H4 (cell line): ENCODE data around the gene POLE. TPM values are rescaled to one million over a fixed set of nuclear protein-coding genes. Genes with fewer than 3 reads are reported as not detected.
A peak's percentile ranks its signal among the peaks of the same experiment; 100 is the strongest.

ENCODE experiments used
- DNase-seq: peaks from one replicate; pipeline ENCODE4 v3.0.0-alpha.2; 2015; ENCODE audit warnings: low spot score
- total RNA-seq: library from RNA; depleted of rRNA; stranded (reverse); fragments of >200 nt; shearing (Covaris generic); gene quantifications from 2 replicates; pipeline ENCODE4 v1.2.3, GENCODE V29; 2014; rRNA removed

Gene POLE, protein sequence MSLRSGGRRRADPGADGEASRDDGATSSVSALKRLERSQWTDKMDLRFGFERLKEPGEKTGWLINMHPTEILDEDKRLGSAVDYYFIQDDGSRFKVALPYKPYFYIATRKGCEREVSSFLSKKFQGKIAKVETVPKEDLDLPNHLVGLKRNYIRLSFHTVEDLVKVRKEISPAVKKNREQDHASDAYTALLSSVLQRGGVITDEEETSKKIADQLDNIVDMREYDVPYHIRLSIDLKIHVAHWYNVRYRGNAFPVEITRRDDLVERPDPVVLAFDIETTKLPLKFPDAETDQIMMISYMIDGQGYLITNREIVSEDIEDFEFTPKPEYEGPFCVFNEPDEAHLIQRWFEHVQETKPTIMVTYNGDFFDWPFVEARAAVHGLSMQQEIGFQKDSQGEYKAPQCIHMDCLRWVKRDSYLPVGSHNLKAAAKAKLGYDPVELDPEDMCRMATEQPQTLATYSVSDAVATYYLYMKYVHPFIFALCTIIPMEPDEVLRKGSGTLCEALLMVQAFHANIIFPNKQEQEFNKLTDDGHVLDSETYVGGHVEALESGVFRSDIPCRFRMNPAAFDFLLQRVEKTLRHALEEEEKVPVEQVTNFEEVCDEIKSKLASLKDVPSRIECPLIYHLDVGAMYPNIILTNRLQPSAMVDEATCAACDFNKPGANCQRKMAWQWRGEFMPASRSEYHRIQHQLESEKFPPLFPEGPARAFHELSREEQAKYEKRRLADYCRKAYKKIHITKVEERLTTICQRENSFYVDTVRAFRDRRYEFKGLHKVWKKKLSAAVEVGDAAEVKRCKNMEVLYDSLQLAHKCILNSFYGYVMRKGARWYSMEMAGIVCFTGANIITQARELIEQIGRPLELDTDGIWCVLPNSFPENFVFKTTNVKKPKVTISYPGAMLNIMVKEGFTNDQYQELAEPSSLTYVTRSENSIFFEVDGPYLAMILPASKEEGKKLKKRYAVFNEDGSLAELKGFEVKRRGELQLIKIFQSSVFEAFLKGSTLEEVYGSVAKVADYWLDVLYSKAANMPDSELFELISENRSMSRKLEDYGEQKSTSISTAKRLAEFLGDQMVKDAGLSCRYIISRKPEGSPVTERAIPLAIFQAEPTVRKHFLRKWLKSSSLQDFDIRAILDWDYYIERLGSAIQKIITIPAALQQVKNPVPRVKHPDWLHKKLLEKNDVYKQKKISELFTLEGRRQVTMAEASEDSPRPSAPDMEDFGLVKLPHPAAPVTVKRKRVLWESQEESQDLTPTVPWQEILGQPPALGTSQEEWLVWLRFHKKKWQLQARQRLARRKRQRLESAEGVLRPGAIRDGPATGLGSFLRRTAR (N-terminal part only)
- 6.9 and 11.8 TPM in 2 replicates for total RNA-seq

DNA sequence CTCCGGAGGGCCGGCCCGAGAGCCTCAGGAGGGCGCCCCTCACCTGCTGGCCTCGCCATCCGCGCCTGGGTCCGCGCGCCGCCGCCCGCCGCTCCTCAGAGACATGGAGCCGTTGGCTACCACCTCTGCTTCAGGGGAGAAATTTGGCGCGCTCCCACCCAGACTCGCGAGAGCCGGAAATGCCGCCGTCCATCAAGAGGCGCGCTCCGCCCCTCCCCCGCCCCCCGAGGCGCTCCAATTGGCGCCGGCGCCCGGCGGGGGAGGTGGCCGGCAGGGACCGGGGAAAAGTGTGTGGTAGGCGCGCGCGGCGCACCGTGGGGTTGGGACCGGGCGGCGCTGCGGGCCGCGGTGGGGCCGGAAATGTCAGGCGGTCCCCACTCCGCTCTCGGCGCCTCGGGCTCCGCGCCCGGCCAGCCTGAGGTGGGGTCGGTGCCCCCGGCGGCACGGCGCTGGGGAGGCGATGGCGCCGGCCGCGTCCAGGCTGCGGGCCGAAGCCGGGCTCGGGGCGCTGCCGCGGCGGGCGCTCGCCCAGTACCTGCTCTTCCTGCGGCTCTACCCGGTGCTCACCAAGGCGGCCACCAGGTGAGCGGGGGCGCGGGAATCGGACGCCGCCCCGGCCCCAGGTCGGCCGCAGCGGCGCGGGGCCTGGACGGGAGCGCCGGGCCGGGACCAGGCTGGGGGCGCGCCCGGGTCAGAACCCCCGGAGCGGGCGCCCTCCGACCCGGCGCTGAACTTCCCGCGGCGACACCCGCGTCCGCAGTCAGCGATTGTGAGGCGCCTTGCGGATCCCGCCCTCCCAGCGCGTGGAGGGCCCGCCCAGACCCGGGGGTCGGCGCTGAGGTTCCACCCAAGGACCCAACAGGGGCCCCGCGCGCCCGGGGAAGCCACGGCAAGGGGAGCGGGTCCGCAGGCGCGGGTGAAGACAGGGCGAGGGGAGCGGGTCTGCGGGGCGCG is at the start of gene POLE, which contains the start of gene PXMP2:
POLE (minus strand) TSS at position 132 of the 954 bp plus-strand sequence; CDS start at position 105, 27 bp downstream.
PXMP2 (plus strand) TSS at position 377 of the 954 bp plus-strand sequence; CDS start at position 461, 84 bp downstream.
- peak; percentile 82 for DNase-seq

DNA sequence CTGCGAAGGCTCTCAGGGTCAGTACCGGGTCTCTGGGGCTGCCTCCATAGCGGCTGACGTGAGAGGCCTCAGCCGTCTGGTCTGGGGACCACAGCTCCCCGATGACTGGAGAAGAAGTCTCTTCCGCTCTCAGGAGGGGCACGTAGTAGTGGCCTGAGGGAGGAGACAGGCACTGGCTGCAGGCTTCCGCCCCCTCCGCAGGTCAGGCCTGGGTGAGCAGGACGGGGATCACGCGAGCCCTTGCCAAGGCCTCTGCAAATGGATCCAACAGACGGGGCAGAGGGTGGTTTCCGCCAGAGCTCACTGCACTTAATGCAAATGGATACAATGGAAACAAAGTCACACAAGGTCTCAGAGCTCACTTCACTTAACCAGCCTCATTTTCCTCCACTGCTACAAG is 49.8 kb upstream of the POLE start:
- DNase-seq: no peak

DNA sequence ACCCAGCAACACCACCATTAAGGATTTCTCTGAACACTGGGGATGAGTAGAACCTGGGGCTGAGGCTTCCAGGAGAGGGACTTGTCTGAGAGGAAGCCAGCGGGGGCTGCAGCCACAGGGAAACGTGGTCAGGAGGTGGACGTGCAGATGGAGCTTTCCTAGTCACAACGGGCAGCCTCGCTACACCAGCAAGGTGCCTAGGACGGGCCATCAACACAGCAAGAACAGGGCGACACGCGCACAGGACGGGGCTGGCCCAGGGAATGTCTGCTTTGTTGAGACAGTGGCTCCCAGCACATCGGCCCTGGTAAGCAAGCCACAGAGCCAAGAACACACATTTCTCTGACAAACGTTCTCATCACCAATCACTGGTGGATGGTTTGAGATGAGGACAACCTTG is 49.2 kb upstream of the POLE start:
- no peak for DNase-seq

DNA sequence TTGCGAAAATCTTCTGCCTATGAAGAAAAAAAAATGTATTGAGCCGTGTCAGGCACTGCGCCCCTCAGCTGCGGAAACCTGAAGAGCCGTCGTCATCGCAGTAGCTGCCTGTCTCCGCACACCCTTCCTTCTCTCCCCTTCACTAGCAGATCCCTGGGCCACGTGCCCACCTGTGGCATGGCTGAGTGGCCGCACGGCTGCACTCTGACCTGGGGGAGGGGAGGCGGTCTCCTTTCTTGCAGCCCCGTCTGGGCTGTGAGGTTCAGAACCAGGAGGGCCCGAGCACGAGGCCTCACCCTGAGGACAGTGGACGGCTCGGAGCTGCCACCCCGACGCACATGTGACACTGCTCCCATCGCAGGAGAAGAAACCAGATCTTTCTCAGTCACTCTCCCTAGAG is 48.4 kb upstream of the POLE start:
- no peak for DNase-seq

DNA sequence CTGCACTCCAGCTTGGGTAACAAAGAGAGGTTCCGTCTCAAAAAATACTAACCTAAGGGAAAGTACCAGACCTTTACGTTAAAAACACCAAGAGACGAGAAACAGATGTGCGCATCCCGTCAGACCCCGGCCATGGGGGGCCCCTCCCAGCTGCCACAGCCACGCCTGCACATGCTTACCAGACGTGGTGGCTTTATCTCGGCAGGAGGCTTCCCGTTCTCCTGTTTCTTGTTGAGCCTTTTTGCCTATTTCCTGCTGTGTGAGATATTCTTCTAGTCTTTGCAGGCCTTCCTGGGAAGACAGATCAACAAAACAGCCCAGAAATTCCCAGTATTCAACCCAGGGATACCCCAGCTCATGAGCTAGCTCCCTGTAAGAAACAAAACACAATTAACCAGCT is 47.1 kb upstream of the POLE start:
- DNase-seq: no peak

DNA sequence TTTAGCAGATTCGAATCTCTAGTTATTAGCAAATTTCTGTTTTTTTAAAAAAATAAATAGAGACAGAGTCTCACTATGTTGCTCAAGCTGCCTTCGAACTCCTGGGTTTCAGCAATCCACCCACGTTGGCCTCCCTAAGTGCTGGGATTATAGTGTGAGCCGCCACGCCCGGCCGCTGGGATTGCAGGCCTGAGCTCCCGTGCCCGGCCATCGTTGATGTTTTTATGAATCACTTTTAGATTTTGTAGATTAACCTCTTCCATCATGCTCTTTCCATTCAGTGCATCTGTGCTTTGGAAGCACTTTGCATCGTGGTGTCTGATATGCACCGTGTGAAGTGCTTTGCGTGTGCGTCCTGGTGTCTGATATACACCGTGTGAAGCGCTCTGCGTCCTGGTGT is 44.4 kb upstream of the POLE start:
- no peak for DNase-seq

DNA sequence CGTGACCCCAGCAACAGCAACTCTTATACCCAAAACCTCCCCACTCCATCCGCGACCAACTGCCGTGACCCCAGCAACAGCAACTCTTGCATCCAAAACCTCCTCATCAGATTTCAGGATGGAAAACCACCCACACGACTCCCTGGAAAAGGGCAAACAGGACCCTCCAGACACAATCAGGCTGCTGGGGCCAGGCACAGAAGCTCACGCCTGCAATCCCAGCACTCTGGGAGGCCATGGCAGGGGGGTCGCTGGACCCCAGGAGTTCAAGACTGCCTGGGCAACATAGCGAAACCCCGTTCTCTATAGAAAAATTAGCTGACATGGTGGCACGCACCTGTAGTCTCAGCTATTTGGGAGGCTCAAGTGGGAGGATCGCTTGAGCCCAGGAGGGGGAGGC is 43.2 kb upstream of the POLE start:
- no peak for DNase-seq

DNA sequence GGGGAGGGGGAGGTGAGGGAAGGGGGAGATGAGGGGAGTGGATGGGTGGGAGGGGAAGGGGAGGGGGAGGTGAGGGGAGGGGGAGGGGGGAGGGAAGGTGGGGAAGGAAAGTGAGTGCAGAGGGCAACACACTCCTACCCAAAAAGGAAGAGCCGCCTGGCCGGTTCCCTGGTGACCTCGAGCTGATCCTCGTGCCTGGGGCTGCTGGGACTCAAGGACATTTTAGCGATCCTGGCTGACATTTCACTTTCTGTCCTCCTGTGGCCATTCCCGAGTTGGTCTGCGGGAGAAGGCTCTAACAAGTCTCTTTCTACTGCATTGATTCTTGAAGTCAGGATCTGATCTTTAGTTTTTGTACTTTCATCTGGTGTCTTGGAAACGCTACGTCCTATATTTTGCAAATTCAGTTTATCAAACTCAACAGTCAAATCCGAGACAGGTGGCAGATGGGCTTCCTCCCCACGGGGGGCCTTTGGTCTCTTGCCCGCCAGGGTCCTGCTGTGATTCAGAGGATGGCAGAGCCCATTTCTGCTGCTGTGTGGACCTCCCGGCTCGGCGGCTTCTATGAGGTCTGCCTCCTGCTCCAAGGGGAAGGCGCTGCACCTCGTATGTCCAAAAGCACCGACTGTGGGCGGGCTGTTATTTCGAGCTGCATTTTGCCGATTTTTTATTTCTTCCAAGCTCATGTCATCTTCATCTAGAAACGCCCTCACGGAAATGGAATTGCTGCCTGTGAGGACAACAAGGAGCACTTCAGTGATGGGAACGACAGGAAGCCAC is 42.6 kb upstream of the POLE start:
- no peak for DNase-seq

DNA sequence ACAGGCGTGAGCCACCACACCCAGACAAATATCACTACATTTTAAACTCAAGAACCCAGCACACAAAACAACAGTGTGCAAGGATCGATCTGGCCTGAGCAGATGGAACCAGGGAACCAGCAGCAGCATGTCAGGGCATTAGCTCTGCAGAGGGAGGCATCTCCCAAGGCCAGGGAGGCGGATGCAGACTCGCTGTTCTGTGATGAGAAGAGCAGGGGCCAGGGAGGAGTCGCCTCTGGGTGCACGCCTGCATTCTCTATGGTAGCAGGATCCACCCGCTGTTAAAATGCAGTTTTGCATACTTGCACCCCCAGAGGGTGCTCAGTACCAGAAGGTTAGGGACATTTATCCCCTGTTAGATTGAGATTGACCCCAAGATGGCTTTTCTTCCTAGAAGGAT is 41.4 kb upstream of the POLE start:
- no peak for DNase-seq

DNA sequence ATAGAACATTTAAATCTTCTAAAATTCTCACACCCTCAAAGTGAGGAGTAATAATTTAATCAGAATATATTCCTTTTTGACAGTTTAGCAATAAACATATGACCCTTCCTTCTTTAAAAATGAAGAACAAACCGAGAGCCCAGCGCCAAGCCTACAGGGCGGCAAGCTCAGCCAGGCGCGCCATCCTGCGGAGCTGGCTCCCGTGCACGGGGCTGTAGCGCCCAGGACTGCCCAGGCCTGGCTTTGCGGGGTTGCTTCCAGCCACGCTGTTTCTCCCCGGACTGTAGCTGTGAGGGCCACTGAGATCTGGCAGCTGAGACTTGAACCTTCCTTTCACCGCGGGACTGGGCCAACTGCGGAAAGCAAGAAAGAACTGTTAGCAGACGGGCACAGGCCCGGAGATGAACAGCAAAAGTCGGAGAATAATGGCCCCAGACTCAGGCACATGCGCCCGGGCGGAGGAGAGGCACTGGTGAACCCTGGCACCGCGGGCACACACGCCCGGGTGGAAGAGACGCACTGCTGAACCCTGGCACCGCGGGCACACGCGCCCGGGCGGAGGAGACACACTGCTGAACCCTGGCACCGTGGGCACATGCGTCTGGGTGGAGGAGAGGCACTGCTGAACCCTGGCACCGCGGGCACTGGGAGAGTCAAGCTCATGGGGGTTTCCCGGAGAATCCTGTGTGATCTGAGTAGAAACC is 40.1 kb upstream of the POLE start:
- DNase-seq: no peak

DNA sequence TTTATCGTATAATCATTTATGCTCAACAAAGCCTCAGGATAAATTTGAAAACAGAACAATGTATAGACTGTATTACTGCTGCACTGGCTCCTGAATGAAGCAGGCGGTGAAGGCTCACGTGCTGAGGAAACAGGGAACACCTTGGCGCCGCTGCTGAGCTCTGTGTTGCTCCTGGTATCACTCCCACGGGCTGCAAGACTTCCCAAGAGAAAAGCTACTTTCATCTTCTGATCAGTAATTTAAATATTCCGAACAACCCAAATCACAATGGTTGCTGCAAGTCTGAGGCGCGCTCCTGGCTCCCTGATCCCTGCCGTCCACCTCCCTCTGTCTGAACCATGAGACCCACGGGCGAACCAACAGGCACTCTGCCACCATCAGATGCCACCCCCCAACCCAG is 39.2 kb upstream of the POLE start:
- DNase-seq: no peak

DNA sequence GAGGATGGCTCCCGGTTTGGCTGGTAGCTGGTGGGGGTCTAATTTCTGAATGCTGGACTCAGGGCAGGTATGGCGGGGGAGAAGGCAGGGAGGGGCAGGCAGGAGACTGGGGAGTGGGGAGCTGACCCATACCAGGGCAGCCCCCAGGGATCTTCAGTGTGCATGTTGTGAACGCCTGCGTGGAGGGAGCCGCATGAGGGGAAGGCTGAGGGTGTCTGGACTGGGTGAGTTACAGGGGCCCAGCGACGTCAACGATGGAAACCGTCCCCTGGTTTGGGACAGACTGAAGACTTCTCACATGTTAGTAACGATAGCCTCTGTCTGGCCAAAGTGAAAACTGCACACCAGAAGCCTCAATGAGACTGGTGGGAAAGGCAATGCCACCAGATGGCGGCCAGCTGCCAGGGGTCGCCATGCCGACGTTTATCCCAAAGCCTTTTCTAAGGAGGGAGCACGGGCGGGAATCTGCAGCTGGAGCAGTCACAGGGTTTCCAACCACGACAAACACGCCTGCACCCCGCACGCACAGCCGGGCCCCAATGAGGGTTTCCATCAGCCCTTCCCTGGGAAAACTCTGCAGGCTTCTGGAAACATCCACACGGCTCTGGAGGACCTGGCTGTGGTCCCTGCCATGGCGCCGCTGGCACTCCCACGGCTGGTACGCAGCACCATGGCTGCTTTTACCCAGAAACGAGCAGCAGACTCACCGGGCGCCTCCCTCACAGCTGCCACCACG is 37.5 kb upstream of the POLE start:
- no peak for DNase-seq

DNA sequence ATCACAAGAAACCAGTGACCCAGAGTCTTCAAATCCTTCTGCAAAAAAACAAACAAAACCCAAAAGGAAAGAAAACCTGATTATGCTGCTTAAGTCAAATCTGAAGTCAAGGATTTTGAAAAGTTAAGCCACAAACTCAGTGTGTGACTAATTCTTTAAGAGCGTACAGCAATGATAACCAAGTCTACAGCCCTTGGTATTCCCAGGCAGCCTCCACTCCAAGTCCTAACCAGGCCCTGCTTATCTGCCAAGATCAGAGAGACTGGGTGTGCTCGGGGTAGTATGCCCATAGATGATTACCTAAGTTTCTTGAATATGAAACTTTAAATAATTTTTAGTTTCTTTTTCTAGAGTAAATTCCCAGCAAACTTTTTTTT is 36.6 kb upstream of the POLE start:
- no peak for DNase-seq

DNA sequence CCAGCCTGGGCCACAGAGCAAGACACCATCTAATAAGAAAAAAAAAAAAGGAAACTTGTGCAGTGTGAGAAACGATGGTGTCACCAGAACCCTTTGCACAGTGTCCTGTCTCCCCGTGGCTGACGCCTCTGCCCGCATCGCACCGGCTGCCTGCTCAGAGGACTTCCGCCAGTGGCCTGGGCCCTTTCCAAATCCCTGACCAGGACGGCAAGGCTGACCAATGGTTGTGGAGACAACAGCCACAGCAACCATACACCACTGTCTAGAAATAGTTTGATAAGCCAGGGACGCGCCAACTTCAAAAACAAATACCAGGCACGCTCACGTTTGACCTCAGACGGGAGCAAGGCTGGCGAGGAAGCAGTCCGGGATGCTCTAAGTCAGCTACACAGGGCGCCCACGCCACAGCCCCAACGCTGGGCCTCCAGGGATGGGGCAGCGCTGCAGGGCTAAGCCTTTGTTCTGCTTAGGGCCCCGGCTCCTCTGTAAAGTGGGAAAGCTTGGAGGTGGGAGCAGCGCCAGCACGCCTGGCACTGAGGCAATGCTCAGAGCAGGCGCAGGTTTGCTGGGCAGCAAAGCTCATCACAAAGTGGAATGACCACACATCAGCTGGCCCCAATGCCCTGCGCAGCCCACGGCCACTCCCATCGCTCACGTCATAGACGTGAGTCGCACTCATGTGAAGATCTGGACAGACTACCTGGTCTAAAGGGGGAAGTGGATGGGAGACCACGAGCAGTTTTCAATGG is 36.0 kb upstream of the POLE start:
- DNase-seq: no peak

DNA sequence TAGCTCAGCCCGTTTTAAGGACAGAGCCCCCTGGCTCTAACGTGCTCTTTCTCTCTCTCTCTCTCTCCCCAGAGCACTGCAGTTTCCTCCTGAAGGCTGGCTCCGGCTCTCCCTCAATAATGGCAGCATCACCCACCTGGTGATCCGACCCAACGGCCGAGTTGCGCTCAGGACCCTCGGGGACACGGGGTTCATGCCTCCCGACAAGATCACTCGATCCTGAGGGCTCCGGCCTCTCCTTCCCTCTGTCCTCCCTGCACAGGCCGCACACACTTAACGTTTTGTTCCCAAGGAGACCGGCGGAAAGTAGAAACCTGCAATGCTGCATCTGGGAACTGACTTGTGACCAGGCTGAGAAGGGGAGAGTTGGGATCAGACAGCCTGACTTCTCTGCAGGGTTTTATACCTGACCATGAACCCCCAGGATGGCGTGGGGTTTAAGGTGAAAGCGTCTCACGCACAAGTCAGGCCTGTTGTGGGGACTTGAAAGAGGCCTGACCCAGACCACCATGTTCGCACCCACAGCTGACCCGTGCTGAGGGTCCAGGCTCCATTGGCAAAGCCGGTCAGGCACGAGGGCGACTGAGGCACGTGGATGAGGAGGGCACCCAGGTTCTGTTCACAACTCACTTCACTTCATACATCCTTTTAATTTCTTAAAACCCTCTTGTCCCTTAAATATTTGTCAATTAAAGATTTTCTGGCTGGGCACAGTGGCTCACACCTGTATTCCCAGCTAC is 33.6 kb upstream of the POLE start:
- DNase-seq: no peak

DNA sequence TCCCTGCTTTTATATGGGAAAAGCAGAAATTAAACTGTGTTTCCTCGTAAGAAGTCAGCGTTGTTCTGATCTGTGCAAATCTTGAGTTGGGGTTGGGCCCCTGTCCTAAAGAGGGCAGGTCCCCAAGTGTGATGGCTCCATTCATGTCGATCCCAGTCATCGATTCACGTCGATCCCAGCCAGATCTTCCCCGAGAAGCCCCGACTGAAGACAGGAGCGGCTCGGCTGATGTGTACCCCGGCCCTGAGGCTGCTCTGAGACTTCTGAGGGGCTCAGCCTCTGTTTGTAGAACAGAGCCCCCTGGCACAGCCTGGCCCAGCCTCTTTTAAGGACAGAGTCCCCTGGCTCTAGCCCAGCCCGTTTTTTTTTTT is 32.8 kb upstream of the POLE start:
- DNase-seq: no peak
